ENCODE data around the gene SCIN. TPM values are rescaled to one million over a fixed set of nuclear protein-coding genes. Genes with fewer than 3 reads are reported as not detected.

SCIN gene
- polyA plus RNA-seq, 3 donors, result 0.39 to 2.4 (median 2.3) TPM

GRCh38 chr7:12692479-12693259 is 122.1 kb downstream of the SCIN start:
- WGBS, 3 donors, result 53 to 78% (median 59%) methylated on average over 3 of the region's 3 CpGs
- H3K27ac ChIP-seq (ENCODE audit: low read depth, low read length), result no peak overlapping the region

GRCh38 chr7:12694817-12695216 is 124.3 kb downstream of the SCIN start:
- WGBS, 3 donors, result 46 to 91% (median 81%) methylated on average over 1 of the region's 1 CpG
- no peak overlapping the region for H3K27ac ChIP-seq (ENCODE audit: low read depth, low read length)

DNA sequence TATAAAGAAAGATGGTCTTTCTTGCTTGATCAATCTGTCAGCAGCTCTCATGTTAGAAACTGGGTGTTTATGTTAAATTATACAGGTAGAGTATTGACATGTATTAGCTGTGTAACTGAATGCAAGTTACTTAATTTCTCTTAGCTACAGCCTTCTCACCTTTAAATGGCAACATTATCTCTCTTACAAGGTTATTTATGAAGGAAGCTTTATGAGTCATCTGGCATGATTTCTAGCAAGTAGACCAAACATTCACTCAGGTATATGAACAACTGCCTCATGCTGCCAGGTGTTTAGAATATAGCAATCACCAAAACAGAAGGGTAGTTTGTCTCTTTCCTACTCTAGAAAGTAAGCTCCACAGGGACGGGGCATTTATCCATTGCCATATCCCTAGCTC is 125.4 kb downstream of the SCIN start:
- no peak overlapping the region for H3K27ac ChIP-seq (ENCODE audit: low read depth, low read length)
- WGBS, 3 donors, result 80 to 91% (median 83%) methylated on average over 1 of the region's 1 CpG

DNA sequence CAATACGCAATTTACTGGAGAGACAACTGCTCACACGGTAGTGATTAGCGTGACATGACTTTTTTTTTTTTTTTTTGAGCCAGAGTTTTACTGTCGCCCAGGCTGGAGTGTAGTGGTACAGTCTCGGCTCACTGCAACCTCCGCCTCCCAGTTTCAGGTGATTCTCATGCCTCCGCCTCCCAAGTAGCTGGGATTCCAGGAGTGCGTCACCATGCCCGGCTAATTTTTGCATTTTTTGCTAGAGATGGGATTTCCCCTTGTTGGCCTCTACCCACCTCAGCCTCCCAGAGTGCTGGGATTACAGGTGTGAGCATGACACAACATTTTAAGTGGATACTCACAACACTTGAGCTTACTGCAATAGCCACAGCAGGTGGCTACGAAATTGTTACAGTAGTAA is 128.8 kb downstream of the SCIN start:
- WGBS, 3 donors, result 93 to 97% (median 97%) methylated on average over 10 of the region's 10 CpGs
- no peak overlapping the region for H3K27ac ChIP-seq (ENCODE audit: low read depth, low read length)

GRCh38 chr7:12701433-12701832 is 130.9 kb downstream of the SCIN start:
- 87 to 89% (median 88%) methylated on average over 2 of the region's 2 CpGs for WGBS, 3 donors
- no peak overlapping the region for H3K27ac ChIP-seq (ENCODE audit: low read depth, low read length)

DNA sequence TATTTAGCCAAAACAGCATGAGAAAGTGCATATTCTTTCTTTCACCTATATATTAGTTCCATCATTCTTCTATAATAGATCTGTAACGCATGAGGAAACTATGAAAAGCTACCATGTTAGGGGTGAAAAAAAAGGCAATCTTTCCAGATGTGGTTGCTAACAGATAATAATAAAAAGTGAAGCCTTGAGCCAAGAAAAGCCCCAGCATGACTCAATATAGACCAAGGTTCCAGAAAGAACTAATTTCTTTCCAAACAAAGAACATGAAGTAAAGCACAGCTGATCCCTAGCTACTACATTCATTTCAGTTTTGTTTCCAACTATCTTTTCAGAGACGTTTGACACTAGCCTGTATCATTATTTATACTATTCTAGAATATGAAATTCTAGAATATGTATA is 133.4 kb downstream of the SCIN start:
- 40 to 82% (median 78%) methylated on average over 2 of the region's 2 CpGs for WGBS, 3 donors
- no peak overlapping the region for H3K27ac ChIP-seq (ENCODE audit: low read depth, low read length)

GRCh38 chr7:12705878-12706277 is 135.4 kb downstream of the SCIN start:
- no peak overlapping the region for H3K27ac ChIP-seq (ENCODE audit: low read depth, low read length)
- 80 to 93% (median 87%) methylated on average over 4 of the region's 4 CpGs for WGBS, 3 donors

DNA sequence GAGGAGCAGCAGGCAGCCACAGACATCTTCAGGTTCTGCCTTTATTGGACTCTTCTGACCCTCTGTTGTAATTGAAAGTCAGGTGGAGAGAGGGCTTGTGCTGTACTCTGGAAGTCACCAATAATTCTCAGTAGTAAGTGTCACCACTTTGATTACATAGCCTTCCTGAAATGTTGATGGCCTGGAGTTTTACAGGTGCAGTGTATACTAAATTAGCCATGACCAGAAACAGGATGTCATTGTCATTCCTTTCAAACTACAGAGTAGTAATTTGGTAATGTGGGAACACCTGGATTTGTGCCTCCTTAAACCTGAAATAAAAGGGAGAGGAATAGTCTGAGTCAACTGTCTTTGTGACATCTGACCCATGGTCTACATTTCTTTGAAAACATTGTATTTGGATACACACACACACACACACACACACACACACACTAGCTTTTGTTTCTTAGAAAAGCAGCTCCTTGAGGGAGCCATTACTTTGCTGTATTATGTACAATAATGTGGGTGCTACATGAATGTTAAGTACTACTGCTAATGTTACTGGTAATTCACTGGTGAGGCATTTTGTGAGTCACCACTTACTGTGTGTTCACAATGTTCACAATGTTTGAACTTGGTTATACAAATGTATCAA is 136.5 kb downstream of the SCIN start:
- H3K27ac ChIP-seq (ENCODE audit: low read depth, low read length), result no peak overlapping the region

DNA sequence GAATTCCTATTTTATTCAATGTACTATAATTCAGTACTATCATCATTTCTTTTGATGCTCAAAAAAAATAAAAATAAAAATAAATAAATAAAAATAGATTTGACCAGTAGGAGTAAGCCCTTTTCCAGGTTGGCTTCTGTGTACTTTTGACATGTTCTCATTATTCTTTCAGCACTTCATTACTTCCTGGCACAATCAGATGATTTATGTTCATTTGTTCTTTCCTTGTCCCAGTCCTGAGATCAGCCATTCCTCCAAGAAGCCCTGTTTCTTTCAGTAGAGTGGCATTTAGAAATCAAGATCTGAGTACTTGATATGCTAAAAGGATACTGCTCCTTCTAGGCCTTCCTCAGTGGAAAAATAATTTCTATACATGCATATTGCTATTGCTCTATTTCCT is 137.8 kb downstream of the SCIN start:
- H3K27ac ChIP-seq (ENCODE audit: low read depth, low read length), result no peak overlapping the region

Other genes with a start within 250 kb of the SCIN start
- gene VWDE, start 166.9 kb upstream of the SCIN start, polyA plus RNA-seq, result under 1 TPM in 1 of 3 donors, not detected in 2; 0.20 TPM
- 10 to 100 TPM in 2 of 3 donors, 1 to 10 TPM in 1; 3.9 to 22.7 (median 19.1) TPM for gene ARL4A, start 116.9 kb downstream of the SCIN start, polyA plus RNA-seq

Data from adipose tissue (tissue), 3 donors.